Peyer's patch (tissue), 4 donors: ENCODE data around the gene STXBP1.

Source experiments
- POLR2A ChIP-seq, 2 donors: fragments of 450-650 bp; IDR thresholded peaks; one replicate each; pipeline ENCODE4 v1.5.1; 2017; ENCODE audit warnings: antibody characterized with exemption in 2 of 2, mild to moderate bottlenecking in 2 of 2, moderate library complexity in 2 of 2
- TF ChIP-seq, protein P1 (sequence below), 6 experiments: fragments of 450-650 bp in 4 of 6; fragments of 200-600 bp in 2 of 6; sonication (generic) in 1 of 6; IDR thresholded peaks; one replicate each; pipeline ENCODE4 v1.5.1; 2017 to 2019; ENCODE audit warnings: antibody characterized with exemption in 6 of 6, mild to moderate bottlenecking in 3 of 6, moderate library complexity in 1 of 6

DNA sequence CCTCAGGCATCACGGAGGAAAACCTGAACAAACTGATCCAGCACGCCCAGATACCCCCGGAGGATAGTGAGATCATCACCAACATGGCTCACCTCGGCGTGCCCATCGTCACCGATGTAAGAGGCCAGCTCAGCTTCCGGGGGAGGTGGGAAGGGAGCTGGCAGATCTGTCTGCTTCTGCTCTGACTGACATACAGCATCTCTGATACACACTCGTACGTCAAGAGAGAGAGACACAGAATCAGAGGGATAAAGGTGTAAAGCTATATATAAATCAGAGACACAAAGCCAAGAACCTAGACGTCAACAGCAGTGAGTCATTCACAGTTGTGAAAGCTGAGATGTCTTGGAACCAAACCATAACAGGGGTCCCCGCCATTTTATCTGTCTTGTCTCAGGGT, 64.6 kb downstream of the STXBP1 start:
- no peak for TF ChIP-seq POLR2A (IDR thresholded peaks at IDR 0.05)
- TF ChIP-seq, protein P1, sequence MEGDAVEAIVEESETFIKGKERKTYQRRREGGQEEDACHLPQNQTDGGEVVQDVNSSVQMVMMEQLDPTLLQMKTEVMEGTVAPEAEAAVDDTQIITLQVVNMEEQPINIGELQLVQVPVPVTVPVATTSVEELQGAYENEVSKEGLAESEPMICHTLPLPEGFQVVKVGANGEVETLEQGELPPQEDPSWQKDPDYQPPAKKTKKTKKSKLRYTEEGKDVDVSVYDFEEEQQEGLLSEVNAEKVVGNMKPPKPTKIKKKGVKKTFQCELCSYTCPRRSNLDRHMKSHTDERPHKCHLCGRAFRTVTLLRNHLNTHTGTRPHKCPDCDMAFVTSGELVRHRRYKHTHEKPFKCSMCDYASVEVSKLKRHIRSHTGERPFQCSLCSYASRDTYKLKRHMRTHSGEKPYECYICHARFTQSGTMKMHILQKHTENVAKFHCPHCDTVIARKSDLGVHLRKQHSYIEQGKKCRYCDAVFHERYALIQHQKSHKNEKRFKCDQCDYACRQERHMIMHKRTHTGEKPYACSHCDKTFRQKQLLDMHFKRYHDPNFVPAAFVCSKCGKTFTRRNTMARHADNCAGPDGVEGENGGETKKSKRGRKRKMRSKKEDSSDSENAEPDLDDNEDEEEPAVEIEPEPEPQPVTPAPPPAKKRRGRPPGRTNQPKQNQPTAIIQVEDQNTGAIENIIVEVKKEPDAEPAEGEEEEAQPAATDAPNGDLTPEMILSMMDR (IDR thresholded peaks at IDR 0.05), result no peak
